Measurements from ENCODE around the gene SACM1L. TPM values are rescaled to one million over a fixed set of nuclear protein-coding genes. Genes with fewer than 3 reads are reported as not detected.

Gene SACM1L
- total RNA-seq, 1 experiment from 2014 or later, result 79.6 TPM

GRCh38 chr3:45773714-45774449 is 84.7 kb downstream of the SACM1L start (continued):
- TF ChIP-seq GRHL2 (CRISPR knock-in tag; IDR thresholded peaks at IDR 0.05; ENCODE audit: insufficient replicate concordance, severe bottlenecking), result no peak
- TF ChIP-seq MYBL2 (CRISPR knock-in tag; IDR thresholded peaks at IDR 0.05), result no peak
- TF ChIP-seq NR1H2 (CRISPR knock-in tag; IDR thresholded peaks at IDR 0.05), result no peak

DNA sequence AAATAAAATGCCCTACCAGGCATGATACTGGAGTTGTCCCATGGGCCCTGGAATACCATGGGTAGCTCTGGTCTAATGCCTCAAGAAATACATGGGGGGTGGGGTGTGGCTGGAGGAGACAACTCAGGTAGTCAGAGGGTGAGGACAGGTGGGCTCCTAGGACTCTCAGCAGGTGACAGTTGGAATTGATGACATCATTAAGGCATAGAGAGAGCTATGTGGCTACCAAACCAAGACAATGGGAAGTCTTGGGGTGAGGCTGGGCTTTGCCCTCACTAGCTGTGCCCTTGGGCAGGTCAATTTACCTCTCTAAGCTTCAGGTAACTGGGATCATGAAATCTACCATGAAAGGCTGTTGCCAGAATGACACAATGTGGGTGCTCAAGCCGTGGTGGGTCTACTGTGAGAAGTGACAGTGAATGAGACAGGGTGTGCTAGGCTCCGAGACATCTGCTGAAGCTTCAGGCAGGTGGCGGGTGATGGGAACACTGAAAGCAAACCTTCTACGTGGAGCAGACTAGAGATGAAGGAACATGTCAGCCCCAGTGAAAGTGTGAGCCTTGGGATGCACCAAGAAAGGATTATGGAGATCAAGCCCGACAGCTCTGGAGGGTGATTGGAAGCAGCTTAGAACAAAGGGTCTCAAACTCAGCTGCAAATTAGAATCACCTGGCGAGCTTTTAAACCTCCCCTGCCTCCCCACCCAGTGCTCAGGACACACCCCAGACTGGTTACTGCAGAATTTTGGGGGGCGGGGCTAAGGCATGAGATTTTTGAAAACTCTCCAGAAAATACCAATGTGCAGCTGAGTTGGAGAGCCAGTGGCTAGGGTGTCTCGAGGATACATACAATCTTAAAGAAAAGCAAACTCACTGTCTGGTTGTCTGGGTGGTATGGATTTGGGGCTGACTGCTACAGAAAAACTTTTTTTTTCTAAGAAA is 85.7 kb downstream of the SACM1L start:
- POLR2A ChIA-PET, result no interaction called here
- CTCF ChIA-PET, result interaction anchor here (1.4 kb wide), 1 partner anchor 21 kb away, joined by 3 read pairs; no protein-coding TSS in a partner anchor
- Mint-ChIP-seq H3K36me3 (no peaks in the 10 kb centered on the region), H3K4me1 (peaks cover 21% of the 10 kb centered on the region), H3K27me3 (ENCODE audit: low read depth) (no peaks in the 10 kb centered on the region; the same call in 1 of the 2 replicates), H3K4me3 (no peak overlapping the region), H3K27ac (no peak overlapping the region), H3K9me3 (no peaks in the 10 kb centered on the region)
- no peak for ATAC-seq
- TF ChIP-seq PREB (CRISPR knock-in tag; IDR thresholded peaks at IDR 0.05; ENCODE audit: borderline replicate concordance) (no peak), ZNF416 (CRISPR knock-in tag; IDR thresholded peaks at IDR 0.05) (no peak), MAX (CRISPR knock-in tag; IDR thresholded peaks at IDR 0.05) (no peak)
- TF ChIP-seq, protein P1, sequence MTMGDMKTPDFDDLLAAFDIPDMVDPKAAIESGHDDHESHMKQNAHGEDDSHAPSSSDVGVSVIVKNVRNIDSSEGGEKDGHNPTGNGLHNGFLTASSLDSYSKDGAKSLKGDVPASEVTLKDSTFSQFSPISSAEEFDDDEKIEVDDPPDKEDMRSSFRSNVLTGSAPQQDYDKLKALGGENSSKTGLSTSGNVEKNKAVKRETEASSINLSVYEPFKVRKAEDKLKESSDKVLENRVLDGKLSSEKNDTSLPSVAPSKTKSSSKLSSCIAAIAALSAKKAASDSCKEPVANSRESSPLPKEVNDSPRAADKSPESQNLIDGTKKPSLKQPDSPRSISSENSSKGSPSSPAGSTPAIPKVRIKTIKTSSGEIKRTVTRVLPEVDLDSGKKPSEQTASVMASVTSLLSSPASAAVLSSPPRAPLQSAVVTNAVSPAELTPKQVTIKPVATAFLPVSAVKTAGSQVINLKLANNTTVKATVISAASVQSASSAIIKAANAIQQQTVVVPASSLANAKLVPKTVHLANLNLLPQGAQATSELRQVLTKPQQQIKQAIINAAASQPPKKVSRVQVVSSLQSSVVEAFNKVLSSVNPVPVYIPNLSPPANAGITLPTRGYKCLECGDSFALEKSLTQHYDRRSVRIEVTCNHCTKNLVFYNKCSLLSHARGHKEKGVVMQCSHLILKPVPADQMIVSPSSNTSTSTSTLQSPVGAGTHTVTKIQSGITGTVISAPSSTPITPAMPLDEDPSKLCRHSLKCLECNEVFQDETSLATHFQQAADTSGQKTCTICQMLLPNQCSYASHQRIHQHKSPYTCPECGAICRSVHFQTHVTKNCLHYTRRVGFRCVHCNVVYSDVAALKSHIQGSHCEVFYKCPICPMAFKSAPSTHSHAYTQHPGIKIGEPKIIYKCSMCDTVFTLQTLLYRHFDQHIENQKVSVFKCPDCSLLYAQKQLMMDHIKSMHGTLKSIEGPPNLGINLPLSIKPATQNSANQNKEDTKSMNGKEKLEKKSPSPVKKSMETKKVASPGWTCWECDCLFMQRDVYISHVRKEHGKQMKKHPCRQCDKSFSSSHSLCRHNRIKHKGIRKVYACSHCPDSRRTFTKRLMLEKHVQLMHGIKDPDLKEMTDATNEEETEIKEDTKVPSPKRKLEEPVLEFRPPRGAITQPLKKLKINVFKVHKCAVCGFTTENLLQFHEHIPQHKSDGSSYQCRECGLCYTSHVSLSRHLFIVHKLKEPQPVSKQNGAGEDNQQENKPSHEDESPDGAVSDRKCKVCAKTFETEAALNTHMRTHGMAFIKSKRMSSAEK (CRISPR knock-in tag; IDR thresholded peaks at IDR 0.05; ENCODE audit: borderline replicate concordance), result no peak
- DNase-seq (ENCODE audit: low spot score), result no peak

DNA sequence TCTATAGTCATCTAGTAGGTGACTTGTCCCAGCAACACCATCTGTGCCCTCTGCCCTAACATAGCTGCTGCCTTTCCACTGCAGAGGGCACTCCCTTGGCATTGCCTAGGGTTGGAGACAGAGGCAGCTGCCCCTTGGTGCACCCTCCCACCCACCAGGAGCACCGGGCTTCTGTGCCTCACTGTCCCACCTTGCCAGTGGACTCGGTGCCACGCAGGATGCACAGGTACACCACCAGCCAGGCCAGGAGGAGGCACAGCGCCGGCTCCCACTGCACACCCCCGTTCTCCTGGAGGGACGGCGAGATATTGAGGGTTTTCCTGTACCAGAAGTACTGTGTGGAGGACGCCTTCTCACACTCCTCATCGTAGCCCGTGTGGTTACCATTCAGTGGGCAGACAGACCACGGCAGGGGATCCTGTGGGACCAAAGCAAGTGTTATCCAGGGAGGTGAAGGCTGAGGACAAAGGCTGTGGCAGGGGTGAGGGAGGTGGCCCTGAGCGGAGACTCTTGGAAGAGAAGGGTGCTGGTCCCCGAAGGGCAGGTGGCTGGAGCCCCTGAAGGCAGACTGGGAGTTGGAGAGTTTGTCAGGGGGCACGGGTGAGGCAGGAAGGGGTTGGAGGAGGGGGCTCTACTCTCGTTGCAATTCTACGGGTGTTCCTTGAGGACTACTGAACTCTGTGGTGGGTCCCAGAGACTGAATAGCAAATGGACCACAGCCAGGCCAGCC is 86.5 kb downstream of the SACM1L start:
- H3K27me3 Mint-ChIP-seq (ENCODE audit: low read depth), result no peaks in the 10 kb centered on the region; the same call in 1 of the 2 replicates
- no peak overlapping the region for H3K4me3 Mint-ChIP-seq
- ChIA-PET POLR2A (no interaction called here), CTCF (interaction anchor here (0.6 to 1.5 kb wide), 4 partner anchors 14 to 303 kb away, joined by 3 to 9 read pairs (median 6); no protein-coding TSS in a partner anchor)
- DNase-seq (ENCODE audit: low spot score) (no peak), ATAC-seq (no peak)
- no peaks in the 10 kb centered on the region for H3K36me3 Mint-ChIP-seq
- no peak overlapping the region for H3K27ac Mint-ChIP-seq
- no peaks in the 10 kb centered on the region for H3K9me3 Mint-ChIP-seq
- no peak for TF ChIP-seq JUN (CRISPR knock-in tag; IDR thresholded peaks at IDR 0.05)
- peaks cover 23% of the 10 kb centered on the region for H3K4me1 Mint-ChIP-seq

- DNase-seq (ENCODE audit: low spot score), result no peak
- no peaks in the 10 kb centered on the region for H3K9me3 Mint-ChIP-seq
- H3K4me3 Mint-ChIP-seq, result no peak overlapping the region
- CTCF ChIA-PET, result interaction anchor here (0.6 to 1.5 kb wide), 4 partner anchors 14 to 303 kb away, joined by 3 to 9 read pairs (median 6); no protein-coding TSS in a partner anchor
- H3K4me1 Mint-ChIP-seq, result peaks cover 23% of the 10 kb centered on the region
- no peak overlapping the region for H3K27ac Mint-ChIP-seq
- ATAC-seq, result no peak
- POLR2A ChIA-PET, result no interaction called here
- no peaks in the 10 kb centered on the region for H3K36me3 Mint-ChIP-seq
- H3K27me3 Mint-ChIP-seq (ENCODE audit: low read depth), result no peaks in the 10 kb centered on the region; the same call in 1 of the 2 replicates
- TF ChIP-seq OVOL2 (CRISPR knock-in tag; IDR thresholded peaks at IDR 0.05; ENCODE audit: borderline replicate concordance) (no peak), RELA (CRISPR knock-in tag; IDR thresholded peaks at IDR 0.05; ENCODE audit: borderline replicate concordance) (no peak), ZNF423 (CRISPR knock-in tag; IDR thresholded peaks at IDR 0.05) (no peak), E2F4 (CRISPR knock-in tag; IDR thresholded peaks at IDR 0.05; ENCODE audit: borderline replicate concordance, low read depth) (no peak)
- TF ChIP-seq, protein P2, sequence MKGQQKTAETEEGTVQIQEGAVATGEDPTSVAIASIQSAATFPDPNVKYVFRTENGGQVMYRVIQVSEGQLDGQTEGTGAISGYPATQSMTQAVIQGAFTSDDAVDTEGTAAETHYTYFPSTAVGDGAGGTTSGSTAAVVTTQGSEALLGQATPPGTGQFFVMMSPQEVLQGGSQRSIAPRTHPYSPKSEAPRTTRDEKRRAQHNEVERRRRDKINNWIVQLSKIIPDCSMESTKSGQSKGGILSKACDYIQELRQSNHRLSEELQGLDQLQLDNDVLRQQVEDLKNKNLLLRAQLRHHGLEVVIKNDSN (CRISPR knock-in tag; IDR thresholded peaks at IDR 0.05), result no peak
Observed at GRCh38 chr3:45776301-45776595, 87.1 kb downstream of the SACM1L start.
